DND-41 (cell line): ENCODE data around the gene SPATC1L.

Experiments
- ATAC-seq: fragments of 200-7000 bp; cut with Tn5 transposase; 3 replicates; pipeline ENCODE4 v1.9.1; 2021; ENCODE audit warnings: low read depth; ENCODE audit not compliant: insufficient read depth
- DNase-seq: peaks from one replicate; pipeline ENCODE4 v3.0.0-alpha.2; 2020
- H2AFZ ChIP-seq: 2 replicates; pipeline ENCODE4 v1.6.0; 2012; ENCODE audit warnings: low read depth, low read length
- H3K27ac ChIP-seq: 2 replicates; pipeline ENCODE4 v1.5.1; 2012; ENCODE audit warnings: low read length, inconsistent platforms
- H3K27me3 ChIP-seq: fragments of 200-600 bp; sonication (generic); 2 replicates; pipeline ENCODE4 v1.6.0; 2012; ENCODE audit warnings: low read length, mild to moderate bottlenecking, inconsistent platforms; ENCODE audit not compliant: insufficient read depth, poor library complexity
- H3K36me3 ChIP-seq: 2 replicates; pipeline ENCODE4 v1.5.1; 2012; ENCODE audit warnings: low read length, inconsistent platforms; ENCODE audit not compliant: insufficient read depth
- H3K4me1 ChIP-seq: 2 replicates; pipeline ENCODE4 v1.5.1; 2012; ENCODE audit warnings: mild to moderate bottlenecking, low read length; ENCODE audit not compliant: insufficient read depth
- H3K4me2 ChIP-seq: 2 replicates; pipeline ENCODE4 v1.6.0; 2012; ENCODE audit warnings: mild to moderate bottlenecking, moderate library complexity, low read length, inconsistent platforms; ENCODE audit not compliant: insufficient read depth
- H3K4me3 ChIP-seq, 2 experiments: fragments of 200-600 bp in 1 of 2; shearing (Covaris generic) in 1 of 2; 2 replicates each; pipeline ENCODE4 v1.5.1; 2012 to 2016; ENCODE audit warnings: inconsistent platforms in 2 of 2, low read length in 2 of 2, mild to moderate bottlenecking in 2 of 2, low read depth in 1 of 2, moderate library complexity in 1 of 2
- H3K79me2 ChIP-seq: 2 replicates; pipeline ENCODE4 v1.6.0; 2012; ENCODE audit warnings: low read length, inconsistent platforms; ENCODE audit not compliant: insufficient read depth
- H3K9ac ChIP-seq: 2 replicates; pipeline ENCODE4 v1.6.0; 2012; ENCODE audit warnings: low read depth, mild to moderate bottlenecking, inconsistent platforms, low read length, moderate library complexity
- H3K9me3 ChIP-seq: 2 replicates; pipeline ENCODE4 v1.5.1; 2012; ENCODE audit warnings: low read length, moderate library complexity, mild to moderate bottlenecking, inconsistent platforms; ENCODE audit not compliant: insufficient read depth, severe bottlenecking
- H4K20me1 ChIP-seq: 2 replicates; pipeline ENCODE4 v1.6.0; 2012; ENCODE audit warnings: low read length; ENCODE audit not compliant: insufficient read depth
- CTCF ChIP-seq: IDR thresholded peaks from 2 replicates; pipeline ENCODE4 v1.5.1; 2012; ENCODE audit warnings: borderline replicate concordance, low read length, moderate library complexity, mild to moderate bottlenecking; ENCODE audit not compliant: poor library complexity, severe bottlenecking; ENCODE audit errors: extremely low read depth
- EZH2 ChIP-seq: IDR thresholded peaks from 3 replicates; pipeline ENCODE4 v1.6.1; 2012; ENCODE audit warnings: borderline replicate concordance, low read depth, mild to moderate bottlenecking, moderate library complexity, low read length, inconsistent platforms; ENCODE audit not compliant: severe bottlenecking

The SPATC1L gene

GRCh38 chr21:46157396-46157986, 26.8 kb downstream of the SPATC1L start:
- H2AFZ ChIP-seq = no peak overlapping the region
- no peak overlapping the region for H3K27ac ChIP-seq
- H3K9ac ChIP-seq = no peak overlapping the region
- no peak for ATAC-seq
- no peaks in the 10 kb centered on the region for H3K79me2 ChIP-seq
- no peak overlapping the region for H3K4me3 ChIP-seq
- no peak overlapping the region for H3K4me2 ChIP-seq
- peaks cover 3% of the 10 kb centered on the region; the same call in 1 of the 2 replicates for H4K20me1 ChIP-seq
- H3K36me3 ChIP-seq = no peaks in the 10 kb centered on the region
- no peak for TF ChIP-seq EZH2
- TF ChIP-seq CTCF = no peak
- peaks cover 3% of the 10 kb centered on the region for H3K9me3 ChIP-seq
- no peaks in the 10 kb centered on the region for H3K4me1 ChIP-seq
- no peaks in the 10 kb centered on the region for H3K27me3 ChIP-seq
- DNase-seq = no peak

GRCh38 chr21:46156678-46157077, 27.6 kb downstream of the SPATC1L start:
- Histone ChIP-seq H3K79me2 (no peaks in the 10 kb centered on the region), H3K4me1 (no peaks in the 10 kb centered on the region), H3K4me2 (no peak overlapping the region), H3K9ac (no peak overlapping the region), H3K36me3 (no peaks in the 10 kb centered on the region), H3K27me3 (no peaks in the 10 kb centered on the region), H4K20me1 (peaks cover 3% of the 10 kb centered on the region; the same call in 1 of the 2 replicates), H3K4me3 (no peak overlapping the region), H3K9me3 (peaks cover 3% of the 10 kb centered on the region), H3K27ac (no peak overlapping the region), H2AFZ (no peak overlapping the region)
- no peak for DNase-seq
- TF ChIP-seq EZH2 = no peak
- no peak for TF ChIP-seq CTCF
- no peak for ATAC-seq

GRCh38 chr21:46156378-46156645, 27.9 kb downstream of the SPATC1L start:
- no peak for TF ChIP-seq EZH2
- no peak overlapping the region for H3K9ac ChIP-seq

GRCh38 chr21:46155514-46156377, 28.5 kb downstream of the SPATC1L start, which contains the start of gene FTCD:
TSS of gene FTCD (minus strand) at chr21:46155579. CDS start at chr21:46155523, 56 bp downstream.
- ATAC-seq (no peak), DNase-seq (no peak)
- Histone ChIP-seq H3K27ac (no peak within 1 kb of the TSS), H3K9ac (no peak within 1 kb of the TSS), H3K9me3 (no peaks in the 10 kb centered on the region), H3K27me3 (no peaks in the 10 kb centered on the region), H4K20me1 (peaks cover 3% of the 10 kb centered on the region; the same call in 1 of the 2 replicates), H3K36me3 (no peaks in the 10 kb centered on the region), H2AFZ (no peak within 1 kb of the TSS), H3K4me1 (no peaks in the 10 kb centered on the region), H3K4me3 (no peak within 1 kb of the TSS), H3K79me2 (no peaks in the 10 kb centered on the region), H3K4me2 (no peak within 1 kb of the TSS)
- TF ChIP-seq EZH2 (no peak), CTCF (no peak)

More at GRCh38 chr21:46156378-46156645, 27.9 kb downstream of the SPATC1L start:
- no peak for DNase-seq
- Histone ChIP-seq H3K27me3 (no peaks in the 10 kb centered on the region), H3K4me2 (no peak overlapping the region), H4K20me1 (peaks cover 3% of the 10 kb centered on the region; the same call in 1 of the 2 replicates), H3K4me1 (no peaks in the 10 kb centered on the region), H3K4me3 (no peak overlapping the region), H3K9me3 (peaks cover 3% of the 10 kb centered on the region), H3K27ac (no peak overlapping the region), H2AFZ (no peak overlapping the region), H3K79me2 (no peaks in the 10 kb centered on the region), H3K36me3 (no peaks in the 10 kb centered on the region)
- ATAC-seq = no peak
